VCaP (cell line): ENCODE measurements around the gene FBXO11.
A peak's percentile ranks its signal among the peaks of the same experiment; 100 is the strongest.

Source experiments
- H3K27ac ChIP-seq: fragments of 450-650 bp; 2 replicates; pipeline ENCODE4 v1.5.1; 2017
- CTCF ChIP-seq: fragments of 450-650 bp; conservative IDR thresholded peaks from 2 replicates; pipeline ENCODE4 v1.5.1; 2017; ENCODE audit warnings: mild to moderate bottlenecking, moderate library complexity

The FBXO11 gene

GRCh38 chr2:47777277-47777937 lies 128.9 kb downstream of the FBXO11 start:
- TF ChIP-seq CTCF = no peak
- H3K27ac ChIP-seq = no peak overlapping the region

- no peak overlapping the region for H3K27ac ChIP-seq
- TF ChIP-seq CTCF = no peak
Observed at GRCh38 chr2:47774567-47774966, 131.7 kb downstream of the FBXO11 start.

- no peak for TF ChIP-seq CTCF
- H3K27ac ChIP-seq = no peak overlapping the region
Observed at GRCh38 chr2:47772343-47772742, 134.0 kb downstream of the FBXO11 start.

- no peak for TF ChIP-seq CTCF
- no peak overlapping the region for H3K27ac ChIP-seq
Observed at GRCh38 chr2:47771211-47771610, 135.1 kb downstream of the FBXO11 start.

- no peak for TF ChIP-seq CTCF
Observed at GRCh38 chr2:47769318-47769717, 137.0 kb downstream of the FBXO11 start.

GRCh38 chr2:47767880-47768609 lies 138.3 kb downstream of the FBXO11 start:
- H3K27ac ChIP-seq = peak overlapping the region; percentile 22; the same call in 1 of the 2 replicates
- TF ChIP-seq CTCF = peak; percentile 98

More at GRCh38 chr2:47769318-47769717, 137.0 kb downstream of the FBXO11 start:
- H3K27ac ChIP-seq = no peak overlapping the region

- peak overlapping the region; percentile 22; the same call in 1 of the 2 replicates for H3K27ac ChIP-seq
- no peak for TF ChIP-seq CTCF
Observed at GRCh38 chr2:47767497-47767844, 138.8 kb downstream of the FBXO11 start.
